Adipose tissue (tissue), 3 donors: ENCODE results near the gene MB21D2. TPM values are rescaled to one million over a fixed set of nuclear protein-coding genes. Genes with fewer than 3 reads are reported as not detected.
A peak's percentile ranks its signal among the peaks of the same experiment; 100 is the strongest.
"Not testable (repeated sequence)": the region's sequence is repeated elsewhere in the genome, so short reads cannot be mapped to it uniquely, and the experiment has no call there.

ENCODE experiments used
- H3K27ac ChIP-seq: one replicate; pipeline ENCODE4 v1.5.1; 2013; ENCODE audit warnings: low read depth, low read length
- WGBS, 3 donors: extraction: QIAGEN DNeasy Blood & Tissue Kit; methylation state at CpG; one replicate each; pipeline ENCODE4 v1.1.7; 2013; 5-methylcytosine and 5-hydroxymethylcytosine counted together
- polyA plus RNA-seq, 3 donors: library from polyadenylated mRNA; stranded (reverse); fragments of 200-250 nt; gene quantifications; one replicate each; pipeline ENCODE4 v1.2.3, GENCODE V29; 2013
- donor health status: healthy with polysubstance abuse.
- donor health status: Bipolar disorder and iron deficiency.
- donor health status: healthy.

Gene MB21D2
- 1 to 10 TPM in 2 of 3 donors, under 1 TPM in 1; 0.56 to 5.0 (median 4.6) TPM for polyA plus RNA-seq

GRCh38 chr3:192917404-192918274, at the start of gene MB21D2:
TSS of gene MB21D2 (minus strand) at chr3:192917856. CDS start at chr3:192917840, 16 bp downstream.
- peak within 1 kb of the TSS; percentile 24 for H3K27ac ChIP-seq
- WGBS, 3 donors, result 0 to 1% (median 0%) methylated on average over 44 to 66 of the region's 66 CpGs

GRCh38 chr3:192964959-192965719, 47.5 kb upstream of the MB21D2 start:
- not testable (repeated sequence) for H3K27ac ChIP-seq
- WGBS, 3 donors, result 92 to 94% (median 93%) methylated on average over 15 to 20 of the region's 21 CpGs

DNA sequence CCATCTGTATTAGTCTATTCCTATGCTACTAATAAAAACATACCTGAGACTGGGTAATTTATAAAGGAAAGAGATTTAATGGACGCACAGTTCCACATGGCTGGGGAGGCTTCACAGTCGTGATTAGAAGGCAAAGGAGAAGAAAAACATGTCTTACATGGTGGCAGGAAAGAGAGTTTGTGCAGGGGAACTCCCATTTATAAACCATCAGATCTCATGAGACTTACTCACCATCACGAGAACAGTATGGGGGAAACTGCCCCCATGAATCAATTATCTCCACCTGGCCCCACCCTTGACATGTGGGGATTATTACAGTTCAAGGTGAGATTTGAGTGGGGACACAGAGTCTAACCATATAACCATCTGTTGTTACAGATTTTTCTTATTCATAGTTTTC, 42.1 kb upstream of the MB21D2 start:
- 57 to 74% (median 71%) methylated on average over 3 of the region's 3 CpGs for WGBS, 3 donors

DNA sequence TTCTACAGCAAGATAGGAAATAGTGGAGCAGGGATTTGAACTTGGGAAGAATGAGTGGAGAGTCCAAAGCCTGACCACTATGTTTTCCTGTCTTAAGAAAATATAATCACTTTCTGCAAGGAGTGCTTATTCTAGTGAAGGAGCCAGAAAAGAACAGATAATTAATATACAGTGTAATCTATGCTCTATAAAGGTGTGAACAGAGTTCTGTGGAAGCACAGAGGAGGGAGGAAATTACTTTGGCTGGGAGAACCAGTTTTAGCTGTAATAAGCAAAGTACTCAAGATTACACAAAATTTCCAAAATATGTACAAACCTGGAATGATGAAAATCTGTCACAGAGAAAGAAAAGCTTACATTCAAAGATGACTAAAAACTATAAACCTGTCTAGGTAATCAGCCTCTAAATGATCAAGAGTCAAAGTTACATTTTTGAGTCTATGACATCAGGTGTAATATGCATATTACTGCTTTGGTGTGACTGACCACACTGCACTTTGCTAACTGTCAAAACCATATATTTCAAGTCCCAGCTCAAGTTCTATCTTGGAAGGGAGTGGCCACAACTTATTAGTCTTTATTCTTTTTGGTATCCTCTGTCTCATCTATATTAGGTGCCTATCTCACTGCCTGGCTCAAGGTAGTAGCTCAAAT, 40.7 kb upstream of the MB21D2 start:
- no peak overlapping the region for H3K27ac ChIP-seq

More for the DNA sequence above, 42.1 kb upstream of the MB21D2 start:
- no peak overlapping the region for H3K27ac ChIP-seq

DNA sequence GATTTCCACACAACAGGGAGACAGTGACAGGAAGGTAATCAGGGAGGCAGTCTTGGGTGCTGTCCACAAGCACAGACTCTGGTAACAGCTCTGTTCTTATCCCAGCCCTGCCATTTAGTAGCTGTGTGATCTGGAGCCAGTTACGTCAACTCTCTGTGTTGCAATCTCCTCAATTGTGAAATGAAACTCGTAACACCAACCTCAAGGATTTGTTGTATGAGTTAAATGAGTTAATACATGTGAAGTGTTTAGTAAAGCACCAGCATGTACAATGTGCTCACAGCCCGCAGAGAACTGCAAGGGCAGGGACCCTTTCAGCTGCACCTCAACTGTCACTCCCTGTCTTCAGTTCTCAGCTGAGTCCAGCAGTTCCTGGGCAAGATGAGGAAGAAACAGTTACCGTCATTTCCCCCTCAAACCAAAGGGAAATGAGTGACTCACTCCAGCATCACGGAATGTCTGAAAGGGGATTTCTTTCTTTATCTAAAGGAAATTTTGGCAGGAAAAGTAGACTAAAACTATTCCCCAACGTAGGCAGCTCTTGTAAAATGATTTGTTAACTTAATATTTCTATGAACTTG, 39.9 kb upstream of the MB21D2 start:
- WGBS, 3 donors, result 6 to 49% (median 12%) methylated on average over 6 of the region's 6 CpGs

GRCh38 chr3:192953926-192954325, 36.3 kb upstream of the MB21D2 start:
- 87 to 93% (median 92%) methylated on average over 5 of the region's 5 CpGs for WGBS, 3 donors
- H3K27ac ChIP-seq, result no peak overlapping the region

More for the DNA sequence above, 39.9 kb upstream of the MB21D2 start:
- H3K27ac ChIP-seq, result no peak overlapping the region

GRCh38 chr3:192947421-192947820, 29.8 kb upstream of the MB21D2 start:
- 82 to 86% (median 84%) methylated on average over 1 of the region's 1 CpG for WGBS, 3 donors
- H3K27ac ChIP-seq, result no peak overlapping the region

- no peak overlapping the region for H3K27ac ChIP-seq
- 52 to 80% (median 55%) methylated on average over 2 of the region's 2 CpGs for WGBS, 3 donors
These were observed 25.7 kb upstream of the MB21D2 start for GRCh38 chr3:192943393-192943792.

- WGBS, 3 donors, result 48 to 69% (median 64%) methylated on average over 2 of the region's 2 CpGs
- H3K27ac ChIP-seq, result no peak overlapping the region
These were observed 25.0 kb upstream of the MB21D2 start for GRCh38 chr3:192942625-192943024.

DNA sequence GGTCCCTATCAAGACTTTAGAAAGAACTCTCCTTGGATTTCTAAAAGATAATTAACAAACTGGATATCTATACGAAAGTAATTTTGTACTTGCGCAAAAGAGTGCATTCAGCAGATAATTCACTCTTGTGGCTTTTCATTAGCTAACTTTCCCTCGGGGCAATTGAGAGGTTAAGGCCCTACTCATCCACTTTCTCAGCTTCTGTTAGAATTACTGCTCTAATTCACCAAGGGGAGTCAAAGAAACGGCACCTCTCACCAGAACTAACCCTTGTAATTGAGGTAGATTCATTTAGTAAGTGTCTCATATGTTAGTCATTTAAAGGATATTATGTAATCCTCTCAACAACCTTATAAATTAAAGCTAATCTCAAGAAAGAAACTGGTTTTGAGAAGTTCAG, 22.5 kb upstream of the MB21D2 start:
- no peak overlapping the region for H3K27ac ChIP-seq
- WGBS, 3 donors, result 74 to 81% (median 76%) methylated on average over 4 of the region's 4 CpGs

DNA sequence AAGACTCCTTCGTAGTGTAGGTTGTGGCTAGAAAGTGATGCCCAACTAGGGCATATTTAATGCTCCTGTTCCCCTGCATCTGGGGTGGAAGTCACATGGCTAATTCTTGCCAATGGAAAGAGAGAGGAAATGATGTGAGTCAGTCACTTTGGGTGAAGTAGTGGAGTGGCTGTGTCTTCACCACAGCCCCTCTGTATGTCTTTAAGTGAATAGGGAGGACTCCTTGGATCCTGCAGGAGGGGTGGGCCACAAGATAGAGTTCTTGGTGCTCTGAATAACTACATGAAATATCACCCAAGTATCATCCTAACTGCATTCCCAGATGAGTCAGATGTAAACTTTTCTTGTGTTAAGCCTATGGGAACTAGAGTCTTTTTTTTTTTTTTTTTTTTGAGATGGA, 17.8 kb upstream of the MB21D2 start:
- H3K27ac ChIP-seq, result no peak overlapping the region
- WGBS, 3 donors, result 90 to 98% (median 97%) methylated on average over 1 of the region's 1 CpG

GRCh38 chr3:192933779-192934460, 16.3 kb upstream of the MB21D2 start:
- no peak overlapping the region for H3K27ac ChIP-seq
- WGBS, 3 donors, result 66 to 81% (median 71%) methylated on average over 4 of the region's 4 CpGs

DNA sequence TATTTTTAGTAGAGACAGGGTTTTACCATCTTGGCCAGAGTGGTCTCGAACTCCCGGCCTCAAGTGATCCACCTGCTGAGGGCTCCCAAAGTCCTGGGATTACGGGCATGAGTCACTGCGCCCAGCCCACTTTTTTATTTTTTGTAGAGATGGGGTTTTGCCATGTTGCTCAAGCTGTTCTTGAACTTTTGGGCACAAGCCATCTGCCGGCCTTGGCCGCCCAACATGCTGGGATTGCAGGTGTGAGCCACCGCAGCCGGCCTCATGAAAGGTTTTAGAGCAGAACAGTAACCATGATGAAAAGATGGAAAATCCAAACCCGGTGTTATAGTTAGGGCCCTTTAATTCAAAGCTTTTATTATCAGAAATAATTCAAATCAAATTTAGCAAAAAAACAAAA, 15.6 kb upstream of the MB21D2 start:
- WGBS, 3 donors, result 86 to 93% (median 88%) methylated on average over 9 of the region's 9 CpGs
- H3K27ac ChIP-seq, result no peak overlapping the region

- H3K27ac ChIP-seq, result no peak overlapping the region
- WGBS, 3 donors, result 93 to 99% (median 96%) methylated on average over 3 of the region's 3 CpGs
These were observed 14.2 kb upstream of the MB21D2 start for GRCh38 chr3:192931825-192932224.

DNA sequence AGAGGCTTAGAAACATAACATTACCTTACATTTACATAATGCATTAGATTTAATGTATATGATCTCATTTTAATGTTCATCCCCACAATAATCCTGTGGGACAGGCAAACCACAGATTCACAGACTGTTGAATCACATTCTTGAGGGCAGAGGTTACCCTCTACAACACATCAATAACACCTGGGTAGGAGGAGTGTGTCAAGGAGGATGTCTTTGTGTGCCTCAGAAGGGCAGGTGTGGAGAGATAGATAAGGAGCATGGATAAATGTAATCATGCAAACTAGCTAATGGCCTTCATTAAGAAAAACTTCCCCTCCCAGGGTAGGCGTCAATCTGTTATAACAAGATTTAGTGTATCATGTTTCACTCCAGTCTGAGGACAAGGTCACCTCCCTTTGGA, 12.9 kb upstream of the MB21D2 start:
- no peak overlapping the region for H3K27ac ChIP-seq
- 74 to 100% (median 91%) methylated on average over 1 of the region's 1 CpG for WGBS, 3 donors

GRCh38 chr3:192929755-192930547, 12.3 kb upstream of the MB21D2 start:
- 61 to 77% (median 76%) methylated on average over 9 of the region's 9 CpGs for WGBS, 3 donors
- no peak overlapping the region for H3K27ac ChIP-seq

DNA sequence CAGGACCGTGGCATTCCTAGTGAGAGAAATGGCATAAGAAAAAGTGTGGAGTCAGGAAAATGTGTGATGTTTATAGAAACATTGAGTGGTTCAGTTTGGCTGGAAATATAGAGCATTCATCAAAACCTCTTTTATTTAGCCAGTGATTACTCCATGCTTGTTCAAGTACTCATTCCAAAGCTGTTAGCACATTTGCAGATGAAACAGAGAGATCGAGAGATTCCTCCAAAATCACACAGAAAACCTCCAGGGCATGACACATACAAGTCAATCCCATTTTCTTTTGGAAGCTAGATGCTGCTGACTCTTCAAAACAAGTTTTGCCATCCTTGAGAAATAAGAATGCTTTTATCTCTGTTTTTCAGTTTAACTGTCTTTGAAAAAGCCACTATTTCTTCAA, 11.5 kb upstream of the MB21D2 start:
- no peak overlapping the region for H3K27ac ChIP-seq
- 42 to 67% (median 54%) methylated on average over 2 of the region's 2 CpGs for WGBS, 3 donors
